Stimulated activated CD8-positive, alpha-beta memory T cell treated with anti-CD3 and anti-CD28 coated beads, Interleukin-2, amount 100 ng/mL, for 48 hours (primary cell): Measurements from ENCODE around the gene ADAMTSL1.

ENCODE experiments used
- DNase-seq, 2 donors: peaks; one replicate each; pipeline ENCODE4 v3.0.0-alpha.2; 2020; ENCODE audit warnings: low read depth in 2 of 2

Gene ADAMTSL1

DNA sequence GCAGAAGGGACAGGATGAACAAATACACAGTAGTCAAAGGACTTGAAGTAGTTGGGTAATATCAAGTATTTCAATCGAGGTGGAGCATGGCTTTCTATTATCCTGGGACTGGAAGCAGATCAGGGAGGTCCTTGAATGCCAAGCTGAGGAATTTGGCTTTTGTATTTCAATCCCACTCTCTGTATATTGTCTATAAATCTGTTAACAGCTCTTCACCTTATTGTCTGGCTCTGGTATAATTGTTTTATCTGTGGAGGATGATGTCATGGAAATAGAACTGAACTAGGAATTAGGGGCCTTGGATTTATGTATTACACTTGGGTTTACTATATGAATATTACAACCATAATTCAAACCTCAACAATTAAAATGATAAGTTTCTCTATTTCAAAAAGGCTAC is 6.3 kb upstream of the ADAMTSL1 start:
- DNase-seq = no peak

DNA sequence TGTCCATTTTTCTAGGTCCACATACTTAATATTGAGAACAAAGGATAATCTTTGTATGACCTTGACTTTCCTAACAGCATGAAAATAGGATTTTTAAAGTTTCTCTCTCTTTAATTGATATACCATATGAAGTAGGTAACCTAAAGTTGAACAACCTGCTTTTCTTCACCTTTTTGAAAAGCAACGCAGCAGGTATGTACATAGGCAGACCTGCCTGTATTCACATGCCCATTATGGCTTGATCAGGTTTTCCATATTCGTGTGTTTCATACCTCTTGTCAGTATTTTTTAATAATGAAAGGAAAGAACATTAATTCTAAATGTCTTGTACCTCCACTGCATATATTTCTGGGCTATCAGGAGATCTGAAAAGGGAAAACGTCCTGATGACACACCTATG is 1.5 kb upstream of the ADAMTSL1 start:
- no peak for DNase-seq

DNA sequence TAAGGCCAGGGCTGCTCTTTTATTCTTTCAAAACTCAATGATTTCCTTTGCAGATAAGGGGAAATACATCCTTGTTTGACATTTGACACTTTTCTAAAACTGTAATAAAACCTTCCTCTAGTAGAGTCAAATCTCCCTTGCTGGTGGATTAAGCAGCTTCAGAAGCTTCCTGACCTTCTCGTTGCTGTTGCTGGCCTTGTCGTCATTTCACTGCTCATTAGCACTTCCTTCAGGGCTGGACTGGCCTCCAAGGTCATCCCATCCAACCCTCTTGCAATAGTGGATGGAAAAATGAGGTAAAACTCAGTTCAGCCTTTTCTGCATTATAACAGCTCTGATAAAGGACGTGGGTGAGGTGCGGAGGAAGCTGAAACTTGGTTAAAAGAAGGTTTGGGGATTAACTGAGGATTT is 1.1 kb upstream of the ADAMTSL1 start:
- DNase-seq = no peak

DNA sequence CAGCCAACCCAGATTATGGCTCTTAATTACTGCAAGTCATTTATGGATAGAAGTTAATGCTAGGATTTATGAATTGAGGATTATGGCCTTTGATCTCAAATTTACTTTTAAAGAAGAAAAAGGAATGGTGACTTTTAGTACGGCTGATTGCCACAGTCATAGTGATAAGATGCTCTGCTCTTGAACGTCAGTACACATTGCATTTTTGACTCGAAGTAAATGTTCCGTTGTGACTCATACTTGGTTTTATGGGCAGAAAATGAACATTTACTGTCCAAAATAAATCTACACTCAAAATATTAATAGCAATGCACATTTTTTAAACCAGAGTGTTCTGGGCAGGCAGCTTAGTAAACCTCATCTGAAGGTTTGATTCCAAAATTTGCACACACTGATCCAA is 830 bp downstream of the ADAMTSL1 start:
- no peak for DNase-seq

DNA sequence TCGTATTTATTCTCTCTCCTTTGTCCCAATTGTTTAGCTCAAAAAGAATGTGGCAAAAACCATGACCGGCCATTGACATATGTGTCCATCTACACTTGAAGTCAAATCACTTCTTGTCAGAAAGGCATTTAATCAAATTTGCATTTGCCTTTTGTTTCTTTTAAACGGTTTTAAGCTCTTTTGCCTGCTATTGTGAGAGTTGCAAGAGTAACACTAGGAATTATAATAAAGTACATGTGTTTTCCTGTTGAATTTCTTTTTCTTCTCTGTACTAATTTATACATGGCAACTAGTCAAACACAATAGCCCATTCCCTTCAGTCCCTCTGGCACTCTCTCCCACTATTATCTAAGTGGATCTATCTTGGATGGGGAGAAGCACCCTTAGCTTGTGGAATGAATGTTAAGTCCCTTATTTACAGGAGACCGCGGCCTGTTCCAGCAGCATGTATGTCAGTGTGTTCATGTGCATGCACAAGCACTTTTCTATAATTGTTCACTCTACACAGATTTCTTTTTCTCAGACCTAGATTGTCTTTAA is 3.2 kb downstream of the ADAMTSL1 start:
- no peak for DNase-seq

DNA sequence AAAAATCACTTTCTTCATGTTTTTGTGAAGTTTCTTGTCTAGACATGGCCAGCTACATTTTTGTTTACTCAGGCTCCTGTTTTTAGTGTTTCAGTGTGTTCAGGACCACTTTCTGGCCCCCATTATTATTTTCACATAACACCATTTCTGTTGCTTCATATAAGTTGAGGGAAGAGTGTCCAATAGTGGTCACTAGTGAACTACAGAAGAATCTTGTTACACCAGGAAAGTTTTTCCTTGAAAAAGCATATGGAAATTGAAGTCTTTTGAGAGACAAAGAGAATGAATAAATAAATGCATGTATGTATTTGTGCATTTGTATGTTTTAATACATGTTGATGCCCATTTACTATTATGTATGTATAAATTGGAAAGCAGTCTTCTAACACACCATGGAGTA is 3.8 kb downstream of the ADAMTSL1 start:
- no peak for DNase-seq

DNA sequence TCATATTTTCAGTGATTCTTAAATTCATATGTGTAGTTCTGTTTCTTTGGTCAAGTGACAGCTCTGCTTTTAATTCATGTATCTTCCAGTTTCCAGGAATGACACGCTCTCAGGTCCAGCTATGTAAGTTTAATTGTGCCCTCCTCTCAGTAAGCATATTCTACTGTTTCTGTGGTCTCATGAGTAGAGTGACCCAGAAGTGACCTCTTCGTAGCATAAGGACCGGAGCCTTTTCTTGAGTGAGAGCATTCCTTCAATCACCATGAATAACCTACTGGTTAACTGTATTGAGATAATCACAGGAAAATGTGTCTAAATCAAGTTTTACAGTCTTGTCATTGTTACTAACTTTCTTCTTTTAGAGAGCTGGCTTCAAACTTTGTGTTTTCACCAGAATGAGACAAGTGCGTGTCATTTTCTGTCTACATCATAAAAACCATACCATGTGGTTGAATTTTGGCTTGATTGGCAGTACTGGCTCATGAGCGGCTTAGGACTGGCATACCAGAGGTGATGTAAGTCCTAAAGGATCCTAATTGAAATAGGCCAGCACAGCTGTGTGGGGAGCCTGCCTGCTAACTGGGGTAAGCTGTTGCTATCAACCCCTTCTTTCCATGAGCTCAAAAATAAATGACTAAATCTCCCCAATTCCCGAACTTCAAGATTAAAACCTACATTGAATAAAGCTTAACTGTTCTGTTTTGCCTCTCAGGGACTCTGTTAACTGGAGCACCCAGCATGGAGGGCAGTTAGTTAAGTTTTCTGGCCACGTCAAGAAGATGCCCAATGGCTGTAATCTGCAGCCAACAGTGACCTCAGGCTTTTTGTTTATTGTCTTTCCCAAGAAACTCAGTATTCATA is 4.8 kb downstream of the ADAMTSL1 start:
- DNase-seq = no peak

DNA sequence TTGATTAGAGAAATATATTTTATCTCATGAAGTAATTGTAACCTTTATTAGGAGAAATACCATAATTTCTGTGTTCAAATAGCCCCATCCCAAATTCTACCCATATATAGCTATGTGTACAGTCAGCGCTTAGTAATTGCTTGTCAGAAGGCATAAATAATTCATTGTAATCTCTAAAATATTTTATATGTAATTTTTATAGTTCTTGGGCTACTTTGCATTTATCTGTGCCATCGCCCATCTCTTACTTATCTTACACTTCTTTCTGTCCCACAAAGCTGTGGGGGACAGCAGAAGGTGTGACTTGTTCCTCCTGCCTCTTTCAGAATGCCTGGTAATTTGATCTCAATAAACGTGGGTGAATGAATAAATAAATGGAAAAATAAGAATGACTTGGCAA is 5.5 kb downstream of the ADAMTSL1 start:
- DNase-seq = no peak

DNA sequence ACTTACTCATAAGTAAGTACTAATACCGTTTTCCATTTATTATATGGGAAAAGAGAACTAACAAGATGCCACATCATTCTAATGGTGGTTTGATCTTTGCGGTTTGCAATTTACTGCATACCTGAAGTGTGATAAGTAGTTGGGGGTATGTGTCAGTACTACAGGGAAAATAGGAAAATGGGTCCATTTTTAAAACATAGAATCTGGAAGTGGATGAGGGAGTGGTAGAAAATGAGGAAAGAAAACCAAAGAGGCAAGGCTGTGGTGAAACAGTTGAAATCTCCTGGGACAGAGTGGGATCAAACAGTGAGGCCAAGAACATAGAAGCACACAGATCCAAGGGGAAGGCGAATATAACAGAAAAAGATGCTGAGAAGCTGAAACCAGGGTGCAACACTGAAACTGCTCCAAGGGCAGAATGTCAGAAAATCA is 6.7 kb downstream of the ADAMTSL1 start:
- DNase-seq = no peak

DNA sequence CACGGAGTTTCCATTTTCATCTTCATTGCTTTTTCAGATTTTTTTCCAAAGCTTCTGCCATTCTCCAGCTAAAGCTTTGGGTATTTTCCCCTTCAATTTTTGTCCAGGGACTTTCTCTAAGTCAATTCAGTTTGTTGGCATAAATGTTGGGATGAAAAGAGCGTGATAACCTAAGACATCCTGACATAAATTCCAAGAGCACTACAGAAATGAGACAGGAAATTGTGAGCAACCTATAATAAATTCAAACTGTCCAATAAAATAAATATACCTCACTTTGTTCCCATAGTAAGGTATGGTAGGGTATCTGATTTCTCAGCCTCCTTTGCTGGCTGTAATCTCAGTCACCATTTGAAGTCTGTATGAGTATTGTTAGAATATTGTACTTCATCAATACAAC is 8.4 kb downstream of the ADAMTSL1 start:
- DNase-seq = no peak

DNA sequence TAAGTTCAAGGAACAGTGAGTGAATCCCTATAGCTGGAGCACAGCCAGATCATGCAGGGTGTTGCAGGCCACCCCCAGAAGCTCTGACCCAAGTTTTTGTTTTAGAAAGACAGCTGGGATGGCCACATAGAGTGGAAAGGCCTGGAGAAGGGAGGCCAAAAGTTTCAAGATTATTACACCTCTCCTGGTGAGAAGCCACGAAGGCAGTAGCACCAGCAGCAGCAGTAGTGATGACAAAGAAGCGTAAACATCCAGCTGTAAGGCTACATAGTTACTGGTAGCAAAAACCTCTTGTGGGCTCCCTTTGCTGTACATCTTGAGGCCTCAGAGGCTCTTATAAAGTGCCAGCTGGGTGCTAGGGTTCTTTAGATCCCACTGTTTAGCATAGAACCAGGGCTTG is 11.8 kb downstream of the ADAMTSL1 start:
- no peak for DNase-seq

DNA sequence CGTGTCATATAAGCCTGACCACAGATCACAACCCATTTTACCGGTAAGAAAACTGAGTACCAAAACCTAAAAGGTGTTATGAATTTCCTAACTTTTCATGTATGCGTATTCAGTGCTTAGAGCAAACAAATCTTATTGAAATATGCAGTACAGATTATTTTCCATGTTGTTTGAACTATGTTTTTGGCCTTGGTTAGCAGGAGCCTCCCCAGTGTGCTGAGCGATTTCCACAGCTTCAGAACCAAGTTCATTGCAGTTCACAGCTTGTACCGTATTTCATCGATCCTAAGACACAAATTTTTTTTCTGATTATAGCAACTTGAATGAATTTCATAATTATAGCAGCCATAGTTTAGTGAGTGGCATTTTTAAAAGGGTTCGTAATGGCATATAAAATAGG is 13.7 kb downstream of the ADAMTSL1 start:
- no peak for DNase-seq

DNA sequence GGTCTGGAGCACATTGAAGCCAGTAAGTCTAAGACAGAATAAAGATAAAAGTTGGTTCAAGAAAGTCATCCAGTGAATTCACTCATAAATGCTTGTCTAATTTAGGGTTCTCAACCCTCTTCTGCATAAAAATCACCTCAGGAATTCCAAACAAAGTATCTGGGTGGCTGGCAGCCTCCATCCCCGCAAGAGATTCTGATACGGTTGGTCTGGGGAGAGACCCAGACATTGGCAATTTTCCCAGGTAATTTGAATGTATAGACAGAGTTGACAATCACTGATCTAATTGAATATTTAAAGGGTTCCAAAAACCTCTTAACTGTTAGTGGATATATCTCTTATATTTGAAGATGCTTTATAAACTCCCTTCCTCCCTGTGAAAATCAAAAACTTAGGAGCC is 14.9 kb downstream of the ADAMTSL1 start:
- DNase-seq = no peak

DNA sequence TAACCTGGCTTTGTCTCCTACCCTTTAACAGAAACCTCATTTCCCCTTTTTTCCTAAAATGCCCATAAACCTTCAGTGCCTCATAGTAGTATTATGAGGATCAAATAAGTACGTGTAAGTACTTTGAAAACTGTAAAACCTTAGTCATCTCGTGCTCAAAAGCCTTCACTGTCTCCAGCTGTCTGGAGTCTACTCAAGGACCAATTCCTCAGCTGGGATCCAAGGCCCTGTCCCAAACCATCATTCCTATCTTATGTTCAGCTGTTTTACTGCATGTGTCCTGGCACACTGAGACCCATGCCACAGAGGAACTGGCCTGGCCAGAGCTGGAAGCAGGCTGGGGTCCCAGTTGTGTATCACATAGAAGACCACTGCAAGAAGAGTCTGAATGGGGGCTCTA is 15.9 kb downstream of the ADAMTSL1 start:
- no peak for DNase-seq

DNA sequence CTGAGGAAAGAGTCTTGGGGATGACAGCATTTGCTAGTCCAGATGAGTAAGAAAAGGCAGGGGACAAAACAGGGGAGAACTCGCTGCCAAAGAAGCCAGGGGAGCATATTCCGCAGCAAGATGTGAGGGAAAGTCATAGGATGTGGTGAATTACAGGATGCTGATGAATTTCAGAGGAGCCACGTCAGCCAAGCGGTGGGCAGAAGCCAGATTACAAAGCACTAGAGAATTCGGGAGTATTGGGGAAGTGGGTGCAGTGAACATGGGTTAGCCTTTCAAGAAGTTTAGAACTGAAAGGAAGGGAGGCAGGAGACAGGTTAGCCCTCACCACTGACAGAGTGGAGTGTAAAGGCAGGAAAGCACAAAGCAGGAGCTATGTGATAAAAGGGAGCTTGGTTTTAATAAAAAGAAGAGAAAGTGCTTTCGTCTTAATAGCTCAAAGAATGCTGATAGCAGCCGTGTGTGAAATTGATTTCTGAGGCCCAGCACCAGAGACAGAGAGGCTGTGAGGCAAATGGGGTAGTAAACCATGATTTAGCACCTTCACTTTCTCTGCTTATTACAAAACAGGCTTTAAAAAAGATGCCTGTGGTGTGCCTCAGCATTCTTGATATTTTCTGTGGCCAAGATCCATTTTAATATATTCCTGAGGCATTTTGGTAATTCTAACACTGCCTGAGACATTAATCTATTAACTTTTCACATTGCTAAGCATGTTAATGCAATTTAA is 16.9 kb downstream of the ADAMTSL1 start:
- no peak for DNase-seq

DNA sequence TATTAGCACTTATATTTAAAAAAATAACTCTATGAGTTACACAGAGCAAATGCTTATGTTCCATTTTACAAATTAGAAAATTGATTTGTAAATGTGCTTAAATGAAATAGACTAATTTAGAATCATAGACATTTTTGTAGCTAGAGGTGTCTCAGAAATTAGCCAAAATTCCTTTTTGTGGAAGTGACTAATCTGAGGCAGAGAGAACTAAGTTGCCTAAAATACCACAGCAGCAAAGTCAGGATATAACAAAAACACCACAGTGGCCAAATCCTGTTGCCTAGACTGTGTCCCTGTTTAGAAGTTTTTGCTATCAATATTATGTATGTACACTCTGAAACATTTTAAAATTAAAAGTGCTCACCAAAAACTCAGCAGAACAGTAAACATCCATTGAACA is 18.7 kb downstream of the ADAMTSL1 start:
- no peak for DNase-seq

DNA sequence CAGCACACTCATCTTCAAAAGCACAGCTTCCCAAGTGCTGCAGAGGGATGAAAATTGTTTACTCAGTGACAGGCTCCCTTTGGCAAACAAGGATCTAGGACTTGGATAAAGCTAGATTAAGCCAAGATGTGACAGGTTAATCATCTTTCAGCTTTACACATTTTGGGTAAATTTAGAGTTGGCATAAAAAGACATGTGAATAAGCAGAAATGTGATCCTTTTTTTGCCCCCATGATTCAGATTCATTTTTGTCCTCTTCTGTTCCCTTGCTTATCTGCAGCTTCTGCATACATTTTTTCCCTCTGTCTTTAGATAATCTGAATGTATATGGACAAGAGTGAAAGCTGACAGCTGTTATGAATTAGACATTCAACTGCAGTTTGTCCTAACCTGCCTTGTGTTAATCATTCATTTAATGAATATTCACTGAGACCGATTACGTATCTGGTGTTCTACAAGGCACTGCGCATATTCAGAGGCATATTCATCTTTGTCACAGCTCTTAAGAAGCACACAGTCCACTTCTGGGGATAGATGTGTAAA is 19.6 kb downstream of the ADAMTSL1 start:
- DNase-seq = no peak

DNA sequence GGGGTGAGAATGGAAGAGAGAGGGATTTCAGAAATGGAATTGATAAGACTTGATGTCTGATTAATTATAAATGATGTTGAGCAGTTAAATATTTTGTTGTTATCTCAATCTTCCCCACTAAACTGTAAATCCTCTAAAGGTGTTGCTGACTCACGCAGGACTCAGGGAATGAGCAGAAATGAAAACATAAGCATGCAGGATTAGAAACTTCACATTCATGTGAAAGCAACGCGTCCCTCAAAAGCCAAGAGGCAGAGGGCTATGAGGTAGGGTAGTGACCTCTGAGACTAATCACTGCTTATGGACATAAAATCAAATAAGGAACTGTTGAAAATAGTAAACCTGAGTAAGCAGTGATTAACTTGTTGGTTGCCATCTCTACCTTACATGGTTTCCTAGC is 21.1 kb downstream of the ADAMTSL1 start:
- no peak for DNase-seq

DNA sequence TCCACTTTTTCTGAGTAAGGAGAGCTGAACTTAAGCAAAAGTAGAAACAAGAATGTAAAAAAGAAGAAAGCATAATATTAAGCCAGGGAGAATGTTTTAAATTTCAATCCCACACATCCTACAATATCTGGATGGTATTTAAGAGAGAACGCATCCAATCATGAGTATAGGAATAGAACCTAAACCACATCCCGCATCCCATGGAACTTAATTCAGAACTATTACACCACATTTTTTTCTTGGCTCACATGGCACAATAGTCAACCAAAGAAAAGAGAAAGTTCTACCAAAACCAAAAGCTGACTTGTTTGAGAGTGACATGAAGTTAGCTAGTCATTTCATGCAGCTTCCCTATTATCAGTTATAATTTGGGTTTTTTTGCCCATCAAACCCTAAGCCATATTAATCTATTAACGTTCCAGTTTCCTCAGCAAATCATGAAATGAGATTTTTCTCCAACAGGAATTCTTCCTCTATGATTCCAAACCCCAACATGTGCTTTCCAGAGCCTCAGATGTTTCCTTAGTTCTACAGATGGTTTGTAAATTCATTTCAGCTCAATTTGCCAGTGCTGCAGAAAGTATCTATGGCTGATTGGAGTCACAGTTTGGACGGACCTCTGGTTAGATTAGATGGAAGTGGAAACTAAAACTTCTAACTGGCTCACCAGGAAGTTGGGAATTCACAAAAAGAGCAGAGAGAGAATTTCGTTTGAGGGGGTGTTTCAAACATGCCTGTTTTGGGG is 22.5 kb downstream of the ADAMTSL1 start:
- DNase-seq = no peak

DNA sequence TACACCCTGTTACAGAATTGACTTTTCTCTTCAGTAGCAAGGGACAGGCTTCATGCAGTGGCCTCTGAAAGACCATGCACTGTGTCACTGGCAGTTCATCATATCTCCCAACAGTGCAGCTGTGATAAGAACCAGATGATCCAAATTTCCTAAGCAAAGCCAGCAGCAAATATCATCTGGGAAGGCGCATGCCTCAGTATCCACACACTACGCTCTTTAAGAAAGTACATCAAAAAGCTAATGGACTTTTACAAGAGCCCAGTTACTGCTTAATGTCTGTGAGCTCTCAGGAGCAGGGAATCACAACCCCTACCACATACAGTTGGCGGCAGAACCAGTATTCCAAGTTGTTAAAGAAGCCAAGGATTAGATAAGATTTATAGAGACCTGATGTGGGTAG is 25.1 kb downstream of the ADAMTSL1 start:
- no peak for DNase-seq

DNA sequence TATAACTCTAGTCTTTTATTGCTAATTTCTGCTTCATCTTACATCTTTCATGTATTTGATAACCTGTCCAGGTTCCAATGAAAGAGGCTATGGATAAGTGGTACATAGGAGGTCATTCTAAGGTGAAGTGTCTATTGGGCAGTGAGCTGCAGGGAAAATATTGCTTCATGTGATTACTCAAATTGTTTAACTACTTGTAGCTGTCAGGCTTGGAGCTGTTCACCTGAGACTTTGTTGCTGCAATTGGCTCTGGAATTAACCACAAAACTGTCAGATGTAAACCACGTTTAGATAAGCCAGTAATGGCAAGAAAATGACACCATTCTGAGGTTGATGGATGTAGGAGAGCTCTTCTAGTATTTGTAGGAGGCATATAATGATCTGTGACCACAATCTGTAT is 26.0 kb downstream of the ADAMTSL1 start:
- no peak for DNase-seq

DNA sequence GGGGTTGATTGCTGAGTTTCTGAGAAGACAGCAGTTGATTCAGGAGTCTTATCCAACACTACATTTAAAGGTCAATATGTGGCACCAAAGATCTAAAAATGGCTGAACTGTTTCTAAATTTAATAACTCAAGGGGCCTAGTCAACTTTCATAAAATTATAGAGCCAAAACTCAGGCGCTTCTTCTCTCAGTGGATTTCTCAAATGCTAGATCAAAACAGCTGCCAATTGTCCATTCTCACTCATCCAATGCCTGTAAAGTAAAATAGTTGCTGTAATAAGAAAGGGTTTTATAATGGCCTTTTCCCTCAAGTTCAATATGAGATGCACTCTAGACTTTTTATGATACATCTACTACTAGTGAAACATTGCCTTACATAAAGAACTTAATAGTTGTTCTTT is 26.5 kb downstream of the ADAMTSL1 start:
- DNase-seq = no peak
